Ureter (tissue), 1 donor: ENCODE data around the gene METTL15. TPM values are rescaled to one million over a fixed set of nuclear protein-coding genes. Genes with fewer than 3 reads are reported as not detected.
"Not testable (repeated sequence)": the region's sequence is repeated elsewhere in the genome, so short reads cannot be mapped to it uniquely, and the experiment has no call there.

Experiments used
- DNase-seq: peaks from one replicate; pipeline ENCODE4 v3.0.0-alpha.2; 2020; ENCODE audit warnings: low spot score
- total RNA-seq: library from RNA; stranded (reverse); gene quantifications from one replicate; pipeline ENCODE4 v1.2.4, GENCODE V29; 2023
- donor health status: DM: yes; HTN: yes; CAD: no.

Gene METTL15
- total RNA-seq, 1 donor from 2014 or later: 23.2 TPM

DNA sequence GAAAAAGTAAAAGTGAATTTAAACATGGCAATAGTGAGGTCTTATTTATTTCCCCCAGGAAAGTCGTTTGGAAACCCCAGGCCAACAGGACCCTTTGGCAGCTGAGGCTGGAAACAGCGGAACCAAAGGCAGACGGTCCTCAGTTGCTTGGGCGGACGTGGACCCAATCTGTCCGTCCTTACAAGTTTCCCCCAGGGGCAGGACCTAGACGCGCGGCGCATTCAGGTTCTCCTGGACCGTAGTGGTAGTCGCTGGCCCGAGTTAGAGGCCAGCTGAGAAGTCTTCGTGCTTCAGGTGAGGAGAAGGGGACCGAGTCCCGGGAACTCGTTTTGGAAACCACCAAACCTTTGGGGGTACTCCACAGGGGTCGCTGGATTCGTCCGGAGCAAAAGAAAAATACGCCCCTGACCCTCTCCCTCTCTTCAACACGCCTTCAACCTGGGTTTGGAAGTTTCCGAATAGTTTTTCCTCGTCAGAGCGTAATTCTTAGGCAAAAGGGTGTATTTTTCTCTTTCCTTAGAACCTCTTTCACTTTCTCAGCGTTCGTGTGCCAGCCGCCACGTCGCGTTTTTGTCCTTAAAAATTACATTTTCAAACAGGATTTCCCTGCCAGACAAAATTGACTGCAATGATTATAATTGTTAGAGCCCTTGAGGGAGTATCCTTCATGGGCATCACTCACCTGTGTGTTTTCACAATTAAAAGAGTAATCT lies 2.1 kb downstream of the METTL15 start:
- peak; percentile 72 for DNase-seq

DNA sequence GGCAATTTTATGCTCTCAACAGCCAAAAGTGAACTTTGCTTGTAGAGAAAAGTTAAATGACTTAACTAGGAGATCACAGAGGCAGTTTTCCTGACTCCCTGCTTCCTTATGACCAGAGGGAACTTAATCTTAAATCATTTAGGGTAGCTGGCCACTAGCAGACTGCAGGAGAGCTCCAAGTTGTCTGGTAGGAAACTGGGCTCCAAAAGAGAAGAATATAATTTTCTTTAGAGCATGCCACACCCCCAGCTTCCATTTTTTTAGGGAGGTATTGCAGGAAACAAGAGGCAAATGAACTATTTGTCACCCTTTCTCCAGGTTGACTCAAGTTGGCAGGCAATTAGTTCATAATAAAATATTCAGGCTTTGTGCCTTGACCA lies 2.6 kb downstream of the METTL15 start:
- DNase-seq: no peak

DNA sequence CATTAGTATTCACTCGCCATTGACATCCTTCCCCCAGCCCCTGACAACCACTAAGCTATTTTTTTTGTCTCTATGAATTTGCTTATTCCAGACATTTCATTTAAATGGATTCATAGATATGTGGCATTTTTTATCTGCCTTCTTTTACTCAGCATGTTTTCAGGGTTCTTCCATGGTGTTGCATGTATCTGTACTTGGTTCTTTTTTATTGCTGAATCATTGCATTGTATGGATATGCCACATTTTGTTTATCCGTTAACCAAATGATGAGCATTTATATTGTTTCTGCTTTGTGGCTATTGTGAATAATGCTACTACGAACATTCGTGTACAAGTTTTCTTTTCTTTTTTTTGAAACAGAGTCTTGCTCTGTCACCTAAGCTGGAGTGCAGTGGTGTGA lies 5.9 kb downstream of the METTL15 start:
- DNase-seq: no peak

DNA sequence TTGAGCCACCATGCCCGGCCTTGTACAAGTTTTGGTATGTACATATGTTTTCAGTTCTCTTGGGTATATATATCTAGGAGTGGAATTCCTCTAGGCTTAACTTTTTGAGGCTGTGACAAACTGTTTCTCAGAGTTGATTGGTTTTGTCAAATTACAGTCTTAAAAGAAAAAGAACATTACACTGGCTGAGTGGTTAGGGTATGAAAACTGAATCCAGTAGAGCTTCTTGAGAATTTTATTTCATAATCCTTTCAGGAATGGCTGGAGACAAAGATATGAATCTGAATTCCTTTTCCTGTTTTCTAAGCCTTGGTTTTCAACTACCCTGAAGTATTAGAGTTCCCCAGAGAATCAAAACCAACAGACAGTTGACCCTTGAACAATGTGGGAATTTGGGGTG lies 6.5 kb downstream of the METTL15 start:
- DNase-seq: no peak

DNA sequence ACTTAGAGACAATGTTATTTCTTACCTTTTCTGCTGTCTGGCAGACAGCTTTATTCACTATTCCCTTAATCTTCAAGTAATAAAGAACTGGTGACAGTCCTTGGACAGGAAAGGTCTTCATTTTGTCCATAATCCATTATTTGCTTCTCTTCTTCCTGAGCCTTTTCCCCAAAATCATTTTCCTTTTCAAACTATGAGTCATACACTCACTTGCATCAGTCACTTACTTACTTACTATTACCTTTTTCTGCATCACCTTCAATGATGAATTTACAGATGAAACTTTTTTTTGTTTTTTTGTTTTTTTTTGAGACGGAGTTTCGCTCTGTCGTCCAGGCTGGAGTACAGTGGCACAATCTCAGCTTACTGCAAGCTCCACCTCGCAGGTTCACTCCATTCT lies 9.5 kb downstream of the METTL15 start:
- no peak for DNase-seq

DNA sequence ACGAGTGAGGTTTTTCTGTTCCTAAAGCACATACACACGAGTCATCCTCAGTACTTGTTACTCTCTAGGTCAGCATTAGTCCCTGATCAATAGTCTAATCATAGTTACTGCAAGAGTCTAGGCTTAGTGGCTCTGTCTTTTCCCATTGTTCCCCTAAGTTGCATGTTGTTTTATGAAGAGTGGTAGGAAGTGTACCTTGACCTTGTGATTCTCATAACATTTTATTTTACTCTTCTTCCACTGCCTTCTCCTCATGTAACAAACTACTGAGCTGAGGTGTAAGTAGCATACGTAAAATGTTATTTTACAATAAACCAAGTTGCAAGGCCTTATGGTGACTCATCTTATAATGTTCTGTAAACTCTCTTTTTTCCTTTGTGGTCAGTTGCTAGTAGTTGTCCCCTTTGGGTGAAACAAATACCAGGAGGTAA lies 15.0 kb downstream of the METTL15 start:
- DNase-seq: no peak

DNA sequence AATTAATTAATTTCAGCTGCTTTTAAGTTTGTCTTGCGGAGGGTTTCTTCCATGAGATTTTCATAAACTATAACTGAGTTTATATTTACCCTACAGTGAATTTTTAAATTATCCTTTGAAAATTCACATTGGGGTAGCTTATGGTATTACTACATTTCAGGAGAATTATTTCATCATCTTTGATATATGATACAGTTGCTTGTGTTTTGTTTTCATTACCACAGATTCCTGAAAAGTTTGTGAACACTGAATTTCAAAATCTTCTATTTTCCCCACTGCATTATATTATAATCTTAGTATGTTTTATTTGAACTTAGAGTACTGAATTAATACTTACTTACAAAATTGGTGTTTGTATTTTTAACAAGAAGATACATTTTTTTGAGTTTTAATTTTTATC lies 24.4 kb downstream of the METTL15 start:
- DNase-seq: no peak

DNA sequence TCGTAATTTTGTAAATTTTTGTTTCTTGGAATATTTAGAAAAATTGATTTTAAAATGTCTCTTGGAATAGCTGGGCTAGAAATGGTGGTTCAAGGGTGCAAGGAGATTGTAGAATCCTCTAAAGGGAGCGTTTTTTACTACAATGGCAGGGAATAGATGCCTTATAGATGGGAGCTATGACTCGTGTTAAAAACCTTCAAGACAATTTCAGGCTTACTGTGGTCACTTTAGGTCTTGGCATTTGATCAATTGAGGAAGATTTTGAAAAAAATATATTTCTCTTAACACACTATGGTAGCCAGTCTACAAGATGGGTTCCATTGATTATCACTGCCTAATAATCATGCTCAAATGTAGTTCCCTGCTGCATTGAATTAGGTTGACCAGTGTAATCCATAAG lies 25.0 kb downstream of the METTL15 start:
- no peak for DNase-seq

DNA sequence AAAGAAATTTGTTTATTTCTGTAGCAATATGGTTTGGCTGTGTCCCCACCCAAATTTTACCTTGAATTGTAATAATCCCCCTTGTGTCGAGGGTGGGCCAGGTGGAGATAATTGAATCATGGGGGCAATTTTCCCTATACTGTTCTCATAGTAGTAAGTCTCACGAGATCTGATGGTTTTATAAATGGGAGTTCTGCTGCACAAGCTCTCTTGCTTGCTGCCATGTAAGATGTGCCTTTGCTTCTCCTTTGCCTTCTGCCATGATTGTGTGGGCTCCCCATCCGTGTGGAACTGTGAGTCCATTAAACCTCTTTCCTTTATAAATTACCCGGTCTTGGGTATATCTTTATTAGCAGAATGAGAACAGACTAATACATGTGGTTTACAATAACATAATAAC lies 28.0 kb downstream of the METTL15 start:
- DNase-seq: not testable (repeated sequence)

DNA sequence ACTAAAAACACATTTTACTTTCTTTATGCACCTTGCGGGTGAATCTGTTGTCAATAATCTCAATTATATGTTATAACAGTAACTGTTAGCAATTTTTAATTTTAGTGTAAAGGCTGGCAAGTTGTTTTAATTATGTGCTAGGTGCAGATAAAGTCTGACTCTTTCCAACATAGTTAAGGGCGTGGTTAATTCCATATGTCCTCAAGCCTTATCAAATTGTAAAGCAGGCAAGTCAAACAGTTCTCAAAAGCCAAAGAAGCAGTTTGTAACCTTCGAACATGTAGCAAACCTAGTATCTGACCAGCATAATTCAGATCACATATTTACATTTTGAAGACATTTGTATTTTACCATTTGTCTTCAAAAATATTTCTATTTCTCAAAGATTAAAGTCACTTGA lies 29.2 kb downstream of the METTL15 start:
- DNase-seq: no peak

DNA sequence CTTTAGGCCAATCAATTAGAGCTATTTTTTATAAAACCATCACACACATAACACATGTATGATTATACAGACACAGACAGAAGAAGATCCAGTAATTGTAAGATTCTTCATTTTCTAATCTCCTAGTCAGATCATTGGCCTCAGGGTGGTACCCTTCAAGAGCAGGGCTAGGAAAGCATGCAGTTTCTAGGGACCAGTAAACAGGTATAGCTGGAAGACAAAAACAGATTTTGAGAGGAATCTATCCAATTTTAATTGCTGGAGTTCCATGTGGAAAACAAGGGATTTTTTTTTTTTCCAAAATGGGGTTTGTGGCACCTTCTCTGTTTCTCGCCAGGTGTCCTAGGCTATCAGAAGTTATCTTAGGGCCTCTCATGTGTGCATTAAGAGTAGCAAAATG lies 29.6 kb downstream of the METTL15 start:
- no peak for DNase-seq

DNA sequence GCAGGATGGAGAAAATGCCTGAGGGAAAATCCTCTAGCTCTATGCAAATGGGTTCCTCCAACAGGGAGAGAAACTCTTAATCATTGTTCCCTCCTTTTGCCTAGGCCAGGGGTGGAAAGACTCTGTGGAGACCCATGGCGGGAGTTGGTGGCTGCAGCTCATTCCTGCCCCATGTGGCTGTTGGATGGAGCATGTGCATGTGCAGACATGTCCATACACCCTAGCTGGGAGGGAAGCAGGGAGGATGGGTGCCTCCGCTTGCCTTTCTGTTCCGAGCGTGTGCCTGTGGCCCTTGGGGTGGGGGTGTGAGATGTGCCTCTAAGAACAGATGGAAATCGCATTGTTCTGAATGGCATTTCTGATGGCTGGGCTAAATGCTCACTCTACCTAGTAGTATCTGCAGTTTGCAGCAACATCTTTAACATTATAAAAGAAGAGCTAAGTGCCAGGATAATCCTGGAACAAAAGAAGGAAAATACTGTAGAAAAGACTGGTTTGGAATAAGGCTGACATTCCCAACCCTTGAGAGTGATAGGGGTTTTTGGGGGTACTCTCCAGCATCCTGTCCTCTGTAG lies 31.7 kb downstream of the METTL15 start:
- DNase-seq: no peak

DNA sequence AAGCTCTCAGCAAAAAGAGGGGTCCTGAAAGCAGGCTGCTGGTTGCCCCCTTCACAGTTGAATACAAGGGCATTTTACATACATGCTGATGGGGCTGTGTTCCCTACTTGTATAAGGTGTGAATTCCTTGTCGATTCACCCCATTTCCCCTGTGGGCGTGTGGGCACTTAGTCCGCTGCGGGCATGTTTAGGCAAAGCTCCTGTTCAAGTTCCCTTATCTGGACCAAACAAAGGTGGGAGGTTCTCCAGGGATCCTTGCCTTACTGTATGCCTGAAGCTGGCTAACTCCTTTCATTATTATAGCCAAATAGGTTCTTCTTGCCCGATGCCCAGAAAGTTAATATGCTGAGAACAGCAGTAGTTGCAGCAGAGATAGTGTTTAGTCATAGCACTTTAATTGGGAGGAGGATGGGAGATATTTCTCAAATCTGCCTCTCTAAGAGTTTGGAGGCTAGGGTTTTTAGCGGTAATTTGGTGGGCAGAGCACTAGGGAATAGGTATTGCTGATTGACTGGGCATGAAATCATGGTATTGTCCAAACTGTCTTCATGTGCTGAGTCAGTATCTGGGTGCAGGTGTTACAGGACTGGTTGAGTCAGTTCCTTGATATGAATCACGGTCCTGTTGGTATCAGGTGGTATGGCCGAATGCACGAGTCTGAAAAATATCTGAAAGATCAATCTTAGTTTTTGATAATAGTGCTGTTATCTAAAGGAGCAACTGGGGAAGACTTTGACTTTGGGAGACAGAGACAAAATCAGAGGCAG lies 32.7 kb downstream of the METTL15 start:
- DNase-seq: no peak

DNA sequence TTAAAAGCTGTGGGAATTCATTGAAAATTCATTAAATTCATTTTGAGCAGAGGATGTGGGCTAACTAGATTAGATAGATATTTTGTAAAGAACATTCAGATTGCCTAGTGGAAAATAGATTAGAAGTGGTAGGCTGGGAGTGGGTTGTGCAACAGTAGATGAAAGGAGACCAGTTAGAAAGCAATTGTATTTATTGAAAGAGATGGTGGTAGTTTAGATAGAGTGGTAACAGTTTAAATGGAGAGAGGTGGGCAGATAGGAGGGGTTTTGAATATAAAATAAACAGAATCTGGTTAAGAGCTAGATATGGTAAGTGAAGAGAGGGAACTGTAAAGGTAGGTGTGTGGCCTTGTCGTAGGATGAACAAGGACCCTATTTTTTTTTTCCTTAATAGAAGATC lies 34.5 kb downstream of the METTL15 start:
- DNase-seq: no peak

DNA sequence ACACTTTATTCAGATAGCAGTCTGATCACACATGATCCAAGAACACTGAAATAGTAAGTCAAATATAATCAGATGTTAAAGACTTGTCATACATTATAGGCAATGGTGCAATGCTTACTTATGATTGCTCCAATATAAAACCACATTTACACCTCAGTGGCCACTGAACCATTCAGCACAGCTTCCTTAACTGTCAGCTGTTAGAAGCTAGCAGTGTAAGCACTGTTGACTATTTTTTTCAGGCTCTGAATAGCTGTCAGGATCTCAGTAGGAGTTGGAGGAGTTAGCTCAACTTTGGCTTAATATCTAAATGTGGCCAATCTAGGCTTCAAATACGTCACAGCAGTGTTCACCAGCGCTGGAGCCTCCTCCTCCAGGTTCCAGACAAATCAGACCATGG lies 36.6 kb downstream of the METTL15 start:
- no peak for DNase-seq

DNA sequence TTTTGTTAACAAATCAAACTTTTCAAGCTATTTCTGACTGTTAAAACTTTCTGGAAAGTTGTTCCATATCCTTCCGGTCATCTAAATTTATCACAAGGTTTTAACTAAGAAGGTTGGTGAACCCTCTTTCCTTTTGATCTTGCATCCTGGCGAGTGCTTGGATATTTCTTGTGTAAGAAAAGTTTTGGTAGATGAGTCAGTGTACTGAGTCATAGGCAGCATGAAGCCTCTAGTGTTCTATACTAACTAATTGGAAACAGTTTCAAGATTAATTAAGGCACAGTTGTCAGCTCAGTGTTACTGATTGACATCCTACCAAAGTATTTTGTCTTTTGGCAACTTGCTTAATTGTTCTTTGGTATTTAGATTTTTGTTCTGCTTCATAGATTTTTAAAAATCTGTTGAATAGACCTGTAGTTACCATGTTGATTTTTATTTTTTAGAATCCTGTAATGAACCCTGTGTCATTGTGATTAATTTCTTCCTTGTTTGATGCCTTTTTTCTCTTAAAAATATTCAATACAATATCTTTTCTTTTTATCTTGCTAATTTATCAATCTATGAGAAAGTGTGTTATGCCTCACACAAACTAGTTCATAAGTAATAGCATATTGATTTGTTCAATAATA lies 38.0 kb downstream of the METTL15 start:
- DNase-seq: no peak

DNA sequence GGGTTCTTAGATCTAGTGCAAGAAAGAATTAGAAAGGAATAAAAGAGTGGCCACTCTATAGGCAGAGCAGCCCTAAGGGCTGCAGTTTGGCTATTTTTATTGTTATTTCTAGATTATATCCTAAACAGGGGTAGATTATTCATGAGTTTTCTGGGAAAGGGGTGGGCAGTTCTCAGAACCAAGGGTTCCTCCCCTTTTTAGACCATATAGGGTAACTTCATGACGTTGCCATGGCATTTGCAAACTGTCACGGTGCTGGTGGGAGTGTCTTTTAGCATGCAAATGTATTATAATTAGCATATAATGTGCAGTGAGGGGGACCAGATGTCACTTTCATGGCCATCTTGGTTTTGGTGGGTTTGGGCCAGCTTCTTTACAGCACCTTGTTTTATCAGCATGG lies 44.6 kb downstream of the METTL15 start:
- DNase-seq: no peak

DNA sequence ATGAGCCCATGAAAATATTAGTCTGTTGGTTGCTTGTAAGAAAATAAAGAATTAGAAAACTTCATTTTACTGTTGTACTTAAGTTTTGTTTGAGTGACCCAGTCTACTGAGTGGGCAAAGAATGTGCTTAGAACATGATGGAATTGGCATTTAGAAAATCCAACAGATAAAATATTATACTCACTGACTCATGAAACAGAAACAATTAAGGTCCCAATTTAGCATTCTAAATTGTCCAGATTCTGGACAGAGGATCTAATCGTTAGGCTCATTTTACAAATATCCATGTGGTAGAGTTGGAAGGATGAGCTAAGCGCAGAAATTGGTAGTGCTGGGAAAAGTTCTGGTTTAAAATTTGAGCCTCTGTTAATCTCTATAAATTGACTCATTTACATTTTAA lies 45.4 kb downstream of the METTL15 start:
- no peak for DNase-seq

DNA sequence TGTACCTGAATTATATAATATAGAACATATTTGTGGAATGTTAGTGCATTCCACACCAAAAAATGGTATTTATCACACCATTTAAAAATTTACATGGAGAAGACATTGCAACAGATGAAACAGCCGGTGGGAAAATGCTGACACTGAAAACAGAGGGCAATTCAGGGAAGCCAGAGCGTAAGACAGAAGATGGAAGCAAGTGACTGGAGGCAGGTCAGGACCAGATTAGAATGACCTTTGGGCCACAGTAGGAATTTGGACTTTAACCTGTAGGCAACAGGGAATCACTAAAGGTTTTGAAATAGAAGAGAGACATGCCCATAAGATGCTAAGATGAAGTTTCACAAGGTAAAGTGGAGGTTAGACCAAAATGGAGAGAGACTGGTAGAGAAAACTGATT lies 60.5 kb downstream of the METTL15 start:
- DNase-seq: no peak

DNA sequence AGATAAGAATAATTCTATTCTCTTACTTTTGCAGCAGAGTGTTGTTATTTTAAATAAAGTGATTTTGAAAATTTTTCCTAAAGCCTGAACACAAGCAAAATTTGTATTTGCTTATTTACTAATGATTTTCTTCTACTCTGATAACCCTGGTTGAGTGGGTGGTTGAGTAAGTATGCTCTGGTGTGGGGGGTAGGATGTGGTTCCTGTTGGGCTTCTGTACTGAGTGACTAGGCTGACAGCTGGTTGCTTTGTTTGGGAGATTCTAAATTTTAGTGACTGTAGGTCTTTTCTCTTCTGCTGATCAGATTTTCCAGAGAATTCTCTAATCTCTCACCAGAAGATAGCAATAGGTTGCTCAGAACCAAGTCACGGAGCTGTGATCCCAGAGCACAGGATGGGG lies 61.6 kb downstream of the METTL15 start:
- no peak for DNase-seq

DNA sequence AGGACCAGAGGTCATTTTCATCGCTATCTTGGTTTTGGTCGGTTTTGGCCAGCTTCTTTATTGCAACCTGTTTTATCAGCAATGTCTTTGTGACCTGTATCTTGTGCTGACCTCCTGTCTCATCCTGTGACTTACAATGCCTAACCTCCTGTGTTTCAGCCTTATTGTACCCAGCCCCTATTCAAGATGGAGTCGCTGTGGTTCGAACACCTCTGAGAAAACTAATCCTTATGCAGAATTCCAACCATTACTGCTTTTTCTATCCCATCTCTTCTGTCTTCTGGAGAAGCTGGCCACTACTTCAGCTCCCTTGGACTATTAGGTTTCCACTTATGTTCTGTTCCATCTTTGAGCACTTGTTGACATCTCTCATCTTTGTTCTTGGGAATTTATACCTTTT lies 62.6 kb downstream of the METTL15 start:
- no peak for DNase-seq

DNA sequence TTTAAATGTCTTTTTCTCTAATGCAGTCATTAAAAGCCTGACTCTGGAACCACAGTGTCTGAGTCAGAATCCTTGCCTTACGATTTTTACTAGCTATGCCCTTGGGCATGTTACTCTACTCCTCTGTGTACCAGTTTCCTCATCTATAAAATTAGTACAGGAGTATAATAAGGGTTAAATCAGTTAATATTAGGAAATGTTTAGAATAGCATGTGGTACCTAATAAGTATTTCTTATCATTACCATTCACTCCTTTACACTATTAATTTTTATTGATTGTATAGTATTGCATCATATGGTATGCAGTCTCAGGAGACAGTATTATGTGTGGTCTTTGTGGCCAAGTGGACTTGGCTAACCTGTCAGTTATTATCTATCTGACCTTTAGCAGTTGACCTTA lies 68.2 kb downstream of the METTL15 start:
- DNase-seq: no peak

DNA sequence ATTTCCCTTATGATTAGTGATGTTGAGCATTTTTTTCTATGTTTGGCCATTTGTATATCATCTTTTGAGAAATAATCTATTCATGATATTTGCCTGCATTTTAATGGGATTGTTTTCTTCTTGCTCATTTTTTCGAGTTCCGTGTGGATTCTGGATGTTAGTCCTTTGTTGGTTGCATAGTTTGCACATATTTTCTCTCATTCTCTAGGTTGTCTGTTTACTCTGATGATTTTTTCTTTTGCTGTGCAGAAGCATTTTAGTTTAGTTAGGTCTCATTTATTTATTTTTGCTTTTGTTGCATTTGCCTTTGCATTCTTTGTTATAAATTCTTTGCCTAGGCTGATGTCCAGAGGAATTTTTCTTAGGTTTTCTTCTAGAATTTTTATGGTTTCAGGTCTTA lies 87.3 kb downstream of the METTL15 start:
- no peak for DNase-seq
